ENCODE measurements around the gene TMEM17.

Gene TMEM17

DNA sequence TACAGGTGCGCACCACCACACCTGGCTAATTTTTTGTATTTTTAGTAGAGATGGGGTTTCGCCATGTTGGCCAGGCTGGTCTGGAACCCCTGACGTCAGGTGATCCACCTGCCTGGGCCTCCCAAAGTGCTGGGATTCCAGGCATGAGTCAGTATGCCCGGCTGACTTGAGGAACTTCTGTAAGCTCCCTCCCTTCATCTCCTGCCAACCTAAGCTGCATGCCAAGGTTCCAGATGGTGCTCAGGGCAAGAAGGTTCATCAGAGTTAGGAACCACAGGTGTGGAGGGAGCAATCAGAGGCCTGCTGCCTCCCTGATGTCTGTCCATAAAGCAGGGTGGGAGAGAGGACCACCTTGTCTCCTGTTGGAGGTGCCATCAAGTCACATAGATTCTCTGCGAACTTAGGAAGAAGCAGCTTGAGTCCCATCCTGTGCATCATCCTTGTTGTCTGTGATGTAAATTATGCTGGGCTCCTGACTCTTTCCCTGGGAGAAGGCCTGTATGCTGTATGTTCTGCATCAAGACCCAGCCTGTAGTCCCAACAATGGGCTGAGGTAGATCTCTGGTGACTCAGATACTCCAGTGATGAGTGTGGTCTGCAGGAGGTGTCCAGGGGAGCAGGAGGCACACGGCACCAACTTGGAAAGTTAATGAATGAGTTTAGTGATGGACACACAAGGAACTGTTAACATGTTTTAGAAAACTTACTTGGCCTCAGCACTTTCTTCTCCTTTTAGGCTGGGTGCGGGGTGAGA lies 53.1 kb downstream of the TMEM17 start:
- no peak for DNase-seq

DNA sequence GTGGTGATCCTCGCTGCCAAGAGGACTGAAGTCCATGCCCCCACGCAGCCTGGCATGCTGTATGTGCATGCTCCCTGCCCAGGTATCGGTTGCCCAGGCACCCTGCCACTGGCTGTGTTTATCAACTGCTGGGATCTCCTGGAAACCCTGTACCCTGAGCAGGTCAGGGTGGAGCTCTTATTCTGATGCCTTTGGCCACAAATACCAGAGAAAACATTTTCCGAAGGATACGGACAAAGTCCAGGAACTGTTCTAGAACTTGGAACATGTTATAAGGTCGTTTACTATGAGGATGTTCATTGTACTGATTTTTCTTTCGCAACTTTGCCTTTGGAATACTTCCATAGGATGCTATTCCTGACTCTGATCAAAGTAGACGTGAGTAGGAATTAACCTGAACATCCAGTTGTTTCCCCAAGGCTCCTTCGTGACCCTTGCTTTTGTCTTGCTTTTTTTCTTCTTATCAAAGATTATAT lies 55.2 kb downstream of the TMEM17 start:
- DNase-seq, result no peak

Data from stimulated activated CD4-positive, alpha-beta T cell treated with anti-CD3 and anti-CD28 coated beads, Interleukin-4, amount 100 ng/mL, for 1 hour (primary cell).